Heart right ventricle (tissue), 16 donors: ENCODE data around the gene AFF1. TPM values are rescaled to one million over a fixed set of nuclear protein-coding genes. Genes with fewer than 3 reads are reported as not detected.

Experiments used
- ATAC-seq, 8 donors: fragments of 200-7000 bp; cut with Tn5 transposase; one replicate each; pipeline ENCODE4 v1.9.1; 2020; ENCODE audit warnings: mild to moderate bottlenecking in 8 of 8, moderate library complexity in 8 of 8, moderate number of reproducible peaks in 1 of 8
- DNase-seq, 2 donors: peaks; one replicate each; pipeline ENCODE4 v3.0.0-alpha.2; 2020
- H3K27ac ChIP-seq, 10 donors: fragments of 200-600 bp; sonication (generic) in 2 of 10; one replicate each; pipeline versions ENCODE4 v1.5.0 to v1.8.0; 2020 to 2022; ENCODE audit warnings: mild to moderate bottlenecking in 3 of 10
- H3K27me3 ChIP-seq, 7 donors: fragments of 200-600 bp; one replicate each; pipeline ENCODE4 v1.8.0; 2021 to 2022; ENCODE audit warnings: mild to moderate bottlenecking in 2 of 7
- H3K36me3 ChIP-seq, 9 donors: fragments of 200-600 bp; sonication (generic) in 1 of 9; one replicate each; pipeline versions ENCODE4 v1.5.0 to v1.8.0; 2020 to 2022; ENCODE audit warnings: mild to moderate bottlenecking in 2 of 9
- H3K4me1 ChIP-seq, 9 donors: fragments of 200-600 bp; sonication (generic) in 1 of 9; one replicate each; pipeline versions ENCODE4 v1.5.0 to v1.8.0; 2020 to 2022; ENCODE audit warnings: mild to moderate bottlenecking in 4 of 9
- H3K4me3 ChIP-seq, 10 donors: fragments of 200-600 bp; sonication (generic) in 2 of 10; one replicate each; pipeline versions ENCODE4 v1.5.0 to v1.8.0; 2020 to 2022; ENCODE audit warnings: mild to moderate bottlenecking in 7 of 10, moderate library complexity in 2 of 10
- H3K9me3 ChIP-seq, 11 donors: fragments of 200-600 bp in 10 of 11; sonication (generic) in 2 of 11; one replicate each; pipeline versions ENCODE4 v1.5.0 to v1.8.0; 2013 to 2022; ENCODE audit warnings: mild to moderate bottlenecking in 2 of 11, control low read depth in 1 of 11, moderate library complexity in 1 of 11
- CTCF ChIP-seq, 9 donors: fragments of 200-600 bp; sonication (generic) in 2 of 9; IDR thresholded peaks; one replicate each; pipeline versions ENCODE4 v1.5.0 to v1.8.0; 2021 to 2022; ENCODE audit warnings: antibody characterized with exemption in 9 of 9, mild to moderate bottlenecking in 5 of 9, moderate library complexity in 1 of 9
- WGBS, 2 donors: extraction: QIAGEN DNeasy Blood & Tissue Kit; methylation state at CpG; one replicate each; pipeline ENCODE4 v1.1.7; 2013; ENCODE audit warnings: inconsistent platforms in 1 of 2; 5-methylcytosine and 5-hydroxymethylcytosine counted together
- intact Hi-C, 10 donors: fragments of 100-400 bp; cut with DNase I; formaldehyde crosslinking; loops; one replicate each; pipeline versions ENCODE4 v1.11.1 to v1.14.2; 2022
- polyA plus RNA-seq, 2 donors: library from polyadenylated mRNA; stranded (reverse); fragments of 200-250 nt; gene quantifications; one replicate each; pipeline ENCODE4 v1.2.3, GENCODE V29; 2013
- total RNA-seq, 10 donors: library from RNA; stranded (reverse); fragmentation: NEBNext Ultra II Directional in 3 of 10; extraction: Animal tissue kit (Norgen Biotek cat#: 25700) in 3 of 10; gene quantifications; one replicate each; pipeline versions ENCODE4 v1.2.1 to v1.2.4, GENCODE V29; 2021 to 2023
- donor health status: Arrhythmogenic right ventricular cardiomyopathy.
- donor health status: ischemic (EF 13 %, LVEDD 7.1; RV severe dilation, severe dysfunction).
- donor health status: healthy with polysubstance abuse.
- donor health status: DM: no; HTN: yes; CAD: no.
- donor health status: DM: no; HTN: no; CAD: no.
- donor health status: ischemic (EF 25% LVEDD 6.9; RV normal size, moderate dysfunction).
- donor health status: ischemic (EF 25% LVEDD 5.7; RV mildly dilated, moderate dysfunction).
- donor health status: healthy.
- donor health status: DM: yes; HTN: yes; CAD: no.
- donor health status: Ischemic cardiomyopathy.
- donor health status: ischemic (EF 35%, LVEDD 5.7; RV mildly dilated, moderate dysfunction).
- donor health status: nonischemic (EF 11% LVEDD 7.7; RV severe dilation, severe dysfunction).
- donor health status: DM: yes; HTN: yes; CAD: no.
- donor health status: PGD.
- donor health status: ischemic (EF 29% LVEDD 5.4; RV normal size, mild dysfunction).
- donor health status: nonischemic (EF 23%, LVEDD 6.1; RV moderate dilation, normal function).

The AFF1 gene
- total and polyA plus RNA-seq, 12 donors = 44.4 to 90.2 (median 74.5) TPM

GRCh38 chr4:87077914-87078585 is 143.2 kb downstream of the AFF1 start:
- no peaks in the 10 kb centered on the region for H3K36me3 ChIP-seq
- peak overlapping the region in 9 of 10 donors; percentile 26 to 88 (median 78) for H3K27ac ChIP-seq
- H3K27me3 ChIP-seq = no peaks in the 10 kb centered on the region
- no peak for TF ChIP-seq CTCF (IDR thresholded peaks at IDR 0.05)
- peaks cover 10 to 100% (median 92%) of the 10 kb centered on the region in 9 donors for H3K4me1 ChIP-seq
- DNase-seq (no peak), ATAC-seq (peak in 4 of 8 donors; percentile 20 to 31 (median 25))
- no peaks in the 10 kb centered on the region for H3K9me3 ChIP-seq
- 38 to 44% methylated on average over 4 of the region's 4 CpGs for WGBS, 2 donors
- intact Hi-C loops = loop anchor here in 4 of 10 donors (2.0 to 5.0 kb wide), 2 partner anchors 71 kb away; no protein-coding TSS in a partner anchor
- H3K4me3 ChIP-seq = peak overlapping the region in 1 of 10 donors; percentile 4

GRCh38 chr4:87078987-87079486 is 144.2 kb downstream of the AFF1 start:
- H3K27me3 ChIP-seq = no peaks in the 10 kb centered on the region
- intact Hi-C loops = loop anchor here in 4 of 10 donors (2.0 to 5.0 kb wide), 2 partner anchors 72 kb away; no protein-coding TSS in a partner anchor
- H3K4me1 ChIP-seq = peaks cover 11 to 100% (median 91%) of the 10 kb centered on the region in 9 donors
- H3K27ac ChIP-seq = peak overlapping the region; percentile 26 to 88 (median 76)
- ATAC-seq (peak; percentile 57 to 85 (median 74)), DNase-seq (no peak)
- no peak for TF ChIP-seq CTCF (IDR thresholded peaks at IDR 0.05)
- peaks cover 0 to 4% (median 0%) of the 10 kb centered on the region in 9 donors for H3K36me3 ChIP-seq
- 6 to 10% methylated on average over 6 of the region's 6 CpGs for WGBS, 2 donors
- peak overlapping the region in 5 of 10 donors; percentile 2 to 22 (median 14) for H3K4me3 ChIP-seq
- no peaks in the 10 kb centered on the region for H3K9me3 ChIP-seq

GRCh38 chr4:87079967-87080366 is 145.2 kb downstream of the AFF1 start:
- Histone ChIP-seq H3K9me3 (no peaks in the 10 kb centered on the region), H3K36me3 (peaks cover 0 to 12% (median 0%) of the 10 kb centered on the region in 9 donors), H3K4me1 (peaks cover 11 to 100% (median 89%) of the 10 kb centered on the region in 9 donors), H3K27me3 (no peaks in the 10 kb centered on the region), H3K27ac (peak overlapping the region; percentile 26 to 88 (median 76)), H3K4me3 (no peak overlapping the region)
- no peak for DNase-seq
- intact Hi-C loops = loop anchor here in 6 of 10 donors (2.0 to 10.0 kb wide), 3 partner anchors 73 to 75 kb away; no protein-coding TSS in a partner anchor
- ATAC-seq = no peak
- TF ChIP-seq CTCF (IDR thresholded peaks at IDR 0.05) = no peak
- WGBS, 2 donors = 49% methylated on average over 2 of the region's 2 CpGs

- intact Hi-C loops = loop anchor here in 2 of 10 donors (5.0 to 10.0 kb wide), 2 partner anchors 73 to 76 kb away; no protein-coding TSS in a partner anchor
- ATAC-seq (no peak), DNase-seq (no peak)
- WGBS, 2 donors = 63 to 73% methylated on average over 3 of the region's 3 CpGs
- peak overlapping the region in 9 of 10 donors; percentile 26 to 88 (median 78) for H3K27ac ChIP-seq
- H3K9me3 ChIP-seq = no peaks in the 10 kb centered on the region
- H3K4me3 ChIP-seq = no peak overlapping the region
- peaks cover 0 to 17% (median 0%) of the 10 kb centered on the region in 9 donors for H3K36me3 ChIP-seq
- TF ChIP-seq CTCF (IDR thresholded peaks at IDR 0.05) = no peak
- no peaks in the 10 kb centered on the region for H3K27me3 ChIP-seq
- H3K4me1 ChIP-seq = peaks cover 11 to 97% (median 87%) of the 10 kb centered on the region in 9 donors
Measured at GRCh38 chr4:87080462-87080861, 145.7 kb downstream of the AFF1 start.
